Stimulated activated CD4-positive, alpha-beta T cell treated with anti-CD3 and anti-CD28 coated beads, Interleukin-2, amount 100 ng/mL, for 48 hours (primary cell): Measurements from ENCODE around the gene TTC9B.
"Not testable (repeated sequence)": the region's sequence is repeated elsewhere in the genome, so short reads cannot be mapped to it uniquely, and the experiment has no call there.

Source experiments
- DNase-seq, 2 donors: peaks; one replicate each; pipeline ENCODE4 v3.0.0-alpha.2; 2020

The TTC9B gene

GRCh38 chr19:40213251-40213829 is 4.8 kb downstream of the TTC9B start:
- no peak for DNase-seq

- DNase-seq, result no peak
Measured at GRCh38 chr19:40210889-40211288, 7.3 kb downstream of the TTC9B start.

GRCh38 chr19:40208602-40209001 is 9.6 kb downstream of the TTC9B start:
- no peak for DNase-seq

GRCh38 chr19:40205760-40206159 is 12.4 kb downstream of the TTC9B start:
- no peak for DNase-seq

- DNase-seq, result no peak
Measured at GRCh38 chr19:40204381-40204780, 13.8 kb downstream of the TTC9B start.

- DNase-seq, result no peak
Measured at GRCh38 chr19:40200341-40201099, 17.7 kb downstream of the TTC9B start.

GRCh38 chr19:40198272-40198990 is 19.8 kb downstream of the TTC9B start:
- no peak for DNase-seq

GRCh38 chr19:40193587-40193849 is 24.7 kb downstream of the TTC9B start:
- DNase-seq, result no peak

- DNase-seq, result no peak
Measured at GRCh38 chr19:40192758-40193586, 25.2 kb downstream of the TTC9B start.

- no peak for DNase-seq
Measured at GRCh38 chr19:40191836-40192646, 26.1 kb downstream of the TTC9B start.

- DNase-seq, result peak; percentile 66 to 73
Measured at GRCh38 chr19:40190891-40191835, 27.0 kb downstream of the TTC9B start, which contains the start of gene MAP3K10. TSS of gene MAP3K10 (plus strand) at chr19:40191426. CDS start at chr19:40192032, 606 bp downstream.

- no peak for DNase-seq
Measured at GRCh38 chr19:40184273-40184672, 33.9 kb downstream of the TTC9B start.

GRCh38 chr19:40178756-40179155 is 39.4 kb downstream of the TTC9B start:
- no peak for DNase-seq

- DNase-seq, result no peak
Measured at GRCh38 chr19:40177286-40178070, 40.7 kb downstream of the TTC9B start.

- no peak for DNase-seq
Measured at GRCh38 chr19:40175820-40176219, 42.4 kb downstream of the TTC9B start.

- no peak for DNase-seq
Measured at GRCh38 chr19:40174092-40174491, 44.1 kb downstream of the TTC9B start.

- DNase-seq, result not testable (repeated sequence)
Measured at GRCh38 chr19:40171293-40171692, 46.9 kb downstream of the TTC9B start.

- not testable (repeated sequence) for DNase-seq
Measured at GRCh38 chr19:40170303-40170989, 47.7 kb downstream of the TTC9B start.

- not testable (repeated sequence) for DNase-seq
Measured at GRCh38 chr19:40169482-40170302, 48.5 kb downstream of the TTC9B start.
